ENCODE measurements around the gene HEMGN. TPM values are rescaled to one million over a fixed set of nuclear protein-coding genes. Genes with fewer than 3 reads are reported as not detected.
"Not testable (repeated sequence)": the region's sequence is repeated elsewhere in the genome, so short reads cannot be mapped to it uniquely, and the experiment has no call there.

Gene HEMGN
- total RNA-seq, result 0.33 TPM

DNA sequence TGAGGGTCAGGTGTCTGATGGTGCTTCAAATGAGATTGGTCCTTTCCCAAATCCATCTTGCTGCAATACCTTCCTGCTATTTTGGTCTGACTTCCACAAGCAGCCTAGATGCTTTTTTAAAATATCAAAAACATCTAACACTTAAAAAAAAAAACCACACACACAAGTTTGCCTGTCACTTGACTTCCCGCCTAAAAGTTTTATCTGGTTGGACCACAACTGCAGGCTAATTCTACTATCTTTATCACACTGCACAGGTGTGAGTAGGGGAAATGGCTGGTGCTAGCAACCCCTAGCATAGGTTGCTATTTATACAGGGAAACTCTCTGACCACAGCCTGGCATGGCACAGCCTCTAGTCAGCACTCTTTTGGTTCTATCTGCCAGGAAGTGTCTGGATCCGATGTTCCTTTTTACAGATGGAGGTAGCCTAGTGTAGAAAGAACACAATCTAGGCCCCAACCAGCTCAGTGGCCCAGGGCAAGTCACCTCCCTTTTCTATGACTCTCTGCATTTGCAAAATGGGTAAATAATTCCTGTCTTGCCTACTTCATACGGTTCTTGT is at the start of gene HEMGN:
HEMGN (minus strand) TSS at position 92 of the 564 bp plus-strand sequence; CDS start at position 56, 36 bp downstream.
- no peak for DNase-seq (ENCODE audit: low spot score)

DNA sequence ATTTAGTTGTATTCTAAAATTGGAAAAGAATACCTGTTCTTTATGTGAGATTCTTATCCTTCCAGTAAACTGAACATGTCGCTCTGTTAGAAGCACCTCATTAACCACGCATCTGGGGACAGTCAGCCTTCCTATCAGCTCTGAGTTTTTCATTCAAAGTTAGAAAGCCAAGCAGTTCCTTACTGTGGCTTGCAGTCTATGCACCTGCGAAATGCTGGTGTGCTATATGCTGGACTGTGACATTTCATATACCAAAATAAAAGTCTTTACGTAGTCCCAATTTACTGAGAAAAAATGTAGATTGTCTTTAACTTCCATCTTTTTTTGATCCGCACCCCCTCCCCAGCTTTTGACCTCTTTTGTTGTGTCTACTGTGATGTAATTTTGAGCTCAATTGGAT is 49.5 kb upstream of the HEMGN start:
- no peak for ATAC-seq
- DNase-seq (ENCODE audit: low spot score), result no peak

More for the DNA sequence above, at the start of gene HEMGN:
- ATAC-seq, result no peak

DNA sequence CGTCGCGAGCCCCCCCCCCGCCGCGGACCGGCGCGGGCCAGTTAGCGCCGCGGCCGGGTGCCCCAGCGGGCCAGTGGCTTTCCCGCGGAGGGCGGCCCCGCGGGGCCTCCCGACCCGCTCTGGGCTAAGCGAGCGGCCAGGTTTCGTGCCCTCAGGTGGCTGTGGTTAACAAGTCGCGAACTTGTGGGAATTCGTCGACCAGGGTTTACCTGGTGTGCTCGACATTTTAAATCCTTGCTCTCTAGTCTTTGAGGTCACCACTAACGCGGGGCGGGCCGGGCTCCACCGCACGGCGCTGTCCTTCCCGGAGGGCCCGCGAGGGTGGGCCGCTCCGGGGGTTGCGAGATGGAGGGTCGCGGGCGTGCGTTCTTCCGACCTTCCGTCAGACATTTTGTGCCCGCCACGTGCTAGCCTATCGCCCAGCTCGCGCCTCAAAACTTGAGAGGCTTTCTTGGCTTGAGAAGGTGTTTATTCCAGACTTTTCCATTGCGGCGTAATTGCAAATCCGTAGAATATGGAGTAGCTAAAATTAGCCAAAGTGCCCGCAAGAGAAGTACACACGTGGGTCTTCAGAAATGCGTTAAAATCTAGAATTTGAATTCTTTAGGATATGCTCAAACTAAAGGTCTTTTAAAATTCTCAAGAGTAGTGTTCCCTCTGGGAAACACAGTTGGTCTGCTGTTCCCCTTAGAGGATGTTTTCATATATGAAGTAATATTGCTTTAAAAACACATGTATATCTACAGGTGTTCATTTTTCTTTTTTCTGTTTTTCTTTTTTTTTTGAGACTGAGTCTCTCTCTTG is 47.3 kb upstream of the HEMGN start:
- DNase-seq (ENCODE audit: low spot score) (no peak), ATAC-seq (no peak)

- peak; percentile 61 for ATAC-seq
- peak; percentile 86 for DNase-seq (ENCODE audit: low spot score)
Observed at GRCh38 chr9:97984188-97985057, 46.5 kb upstream of the HEMGN start.

GRCh38 chr9:97983589-97984187 is 45.7 kb upstream of the HEMGN start:
- ATAC-seq, result peak; percentile 60
- no peak for DNase-seq (ENCODE audit: low spot score)

DNA sequence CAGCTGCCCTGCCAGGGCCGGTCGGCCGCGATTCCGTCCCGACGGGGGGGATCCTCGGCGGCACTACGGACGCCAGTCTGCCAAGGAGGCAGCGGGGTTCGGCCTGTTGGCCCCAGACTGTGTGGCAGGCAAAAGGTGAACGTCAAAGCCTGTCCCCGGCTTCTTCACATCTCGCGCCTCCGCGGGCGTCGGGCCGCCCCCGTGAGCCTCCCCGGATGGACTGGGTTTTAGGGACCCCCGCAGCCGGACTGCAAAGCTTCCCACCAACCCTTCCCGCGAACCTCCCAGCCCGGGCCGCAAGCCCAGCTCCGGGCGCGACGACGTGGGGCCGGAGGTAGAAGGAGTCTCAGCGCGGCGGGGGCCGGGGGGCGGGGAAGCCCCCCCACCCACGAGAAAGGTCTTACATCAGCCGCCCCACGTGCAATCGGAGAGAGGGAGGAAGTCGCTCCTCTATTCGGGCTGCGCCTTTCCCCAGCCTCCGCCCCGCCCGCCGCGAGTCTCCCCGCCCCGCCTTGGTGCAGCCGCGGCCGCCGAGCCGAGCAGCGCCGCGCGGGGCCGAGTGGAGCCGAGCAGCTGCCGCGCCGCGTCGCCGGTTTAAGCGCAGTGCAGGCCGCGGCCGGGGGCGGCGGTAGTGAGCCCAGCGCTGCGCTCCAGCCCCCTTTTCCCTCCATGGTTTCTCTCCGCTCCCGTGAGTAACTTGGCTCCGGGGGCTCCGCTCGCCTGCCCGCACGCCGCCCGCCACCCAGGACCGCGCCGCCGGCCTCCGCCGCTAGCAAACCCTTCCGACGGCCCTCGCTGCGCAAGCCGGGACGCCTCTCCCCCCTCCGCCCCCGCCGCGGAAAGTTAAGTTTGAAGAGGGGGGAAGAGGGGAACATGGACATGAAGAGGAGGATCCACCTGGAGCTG is 45.0 kb upstream of the HEMGN start, which contains the start of gene ANP32B:
ANP32B (plus strand) TSS at position 659 of the 906 bp plus-strand sequence; CDS start at position 874, 215 bp downstream.
- ATAC-seq, result peak; percentile 87

DNA sequence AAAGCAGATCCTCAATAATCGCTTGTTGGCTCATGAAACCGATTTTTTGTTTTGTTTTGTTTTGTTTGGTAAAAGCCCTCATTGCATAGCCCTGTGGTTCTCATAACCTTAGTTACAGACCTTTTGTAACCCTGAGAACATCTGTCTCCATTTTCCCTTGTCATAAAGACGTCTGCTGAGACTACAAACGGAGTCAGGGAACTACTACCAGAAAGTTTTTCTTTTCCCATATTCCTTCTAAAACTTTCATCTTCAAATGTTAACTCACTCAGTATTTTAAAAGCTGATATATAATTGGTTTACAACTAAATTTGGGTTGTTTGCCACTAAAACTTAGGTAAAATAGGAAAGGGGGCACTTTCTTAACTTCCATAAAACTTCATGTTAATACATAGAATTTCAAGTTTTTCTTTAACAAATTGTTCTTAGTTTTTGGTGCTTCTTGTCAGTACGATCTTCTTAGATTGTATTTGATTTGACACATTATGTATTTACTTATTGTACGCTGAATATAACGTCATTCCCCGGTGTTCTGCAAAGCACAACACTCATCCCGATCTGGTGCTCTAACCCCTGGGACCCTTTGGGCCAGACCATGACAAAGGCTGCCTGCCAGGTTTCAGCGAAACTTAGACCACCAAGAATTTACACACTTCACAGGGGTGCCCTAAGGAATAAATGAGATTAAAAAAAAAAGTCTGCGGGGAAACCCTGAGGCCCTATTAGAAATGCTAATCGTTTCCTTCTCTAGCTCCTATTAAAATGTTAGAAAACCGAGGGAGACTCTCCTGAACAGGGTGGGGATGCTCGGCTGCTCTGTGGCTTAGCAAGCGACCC is 44.1 kb upstream of the HEMGN start:
- DNase-seq (ENCODE audit: low spot score), result no peak
- no peak for ATAC-seq

More for the DNA sequence above, 45.0 kb upstream of the HEMGN start, which contains the start of gene ANP32B:
- peak; percentile 92 for DNase-seq (ENCODE audit: low spot score)

- ATAC-seq, result no peak
- DNase-seq (ENCODE audit: low spot score), result no peak
Observed at GRCh38 chr9:97980918-97981845, 43.2 kb upstream of the HEMGN start.

GRCh38 chr9:97980479-97980803 is 42.5 kb upstream of the HEMGN start:
- ATAC-seq (no peak), DNase-seq (ENCODE audit: low spot score) (no peak)

DNA sequence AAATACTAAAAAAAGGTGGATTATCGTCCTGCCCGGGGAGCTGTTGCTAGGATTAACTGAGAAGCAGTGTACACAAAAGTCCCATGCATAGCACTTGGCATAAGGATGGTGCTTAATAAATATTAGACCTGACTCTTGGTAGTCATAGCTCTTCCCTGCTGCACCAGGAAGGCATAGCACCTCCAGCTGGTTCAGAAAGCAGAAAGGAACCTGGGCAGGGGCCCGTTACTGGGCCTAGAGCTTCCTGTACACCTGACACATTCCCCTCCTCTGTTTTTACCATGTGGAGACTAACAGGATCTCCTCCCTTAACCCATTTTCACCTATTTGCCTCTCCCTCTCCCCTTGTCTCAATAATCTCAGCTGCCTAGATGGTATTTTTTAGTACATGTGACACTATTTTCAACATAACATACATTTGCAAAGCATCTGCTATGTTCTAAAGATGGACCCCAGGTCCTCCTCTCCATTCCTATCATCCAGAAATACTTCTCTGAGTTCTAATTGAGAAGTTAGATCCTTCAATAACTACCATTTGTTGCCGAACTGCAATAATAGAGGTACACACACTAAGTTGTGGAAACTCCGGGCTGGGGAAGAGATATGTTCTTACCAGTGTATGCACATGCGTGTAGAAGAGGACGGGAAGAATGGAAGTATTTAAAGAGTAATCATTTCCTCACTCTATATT is 42.0 kb upstream of the HEMGN start:
- no peak for DNase-seq (ENCODE audit: low spot score)

DNA sequence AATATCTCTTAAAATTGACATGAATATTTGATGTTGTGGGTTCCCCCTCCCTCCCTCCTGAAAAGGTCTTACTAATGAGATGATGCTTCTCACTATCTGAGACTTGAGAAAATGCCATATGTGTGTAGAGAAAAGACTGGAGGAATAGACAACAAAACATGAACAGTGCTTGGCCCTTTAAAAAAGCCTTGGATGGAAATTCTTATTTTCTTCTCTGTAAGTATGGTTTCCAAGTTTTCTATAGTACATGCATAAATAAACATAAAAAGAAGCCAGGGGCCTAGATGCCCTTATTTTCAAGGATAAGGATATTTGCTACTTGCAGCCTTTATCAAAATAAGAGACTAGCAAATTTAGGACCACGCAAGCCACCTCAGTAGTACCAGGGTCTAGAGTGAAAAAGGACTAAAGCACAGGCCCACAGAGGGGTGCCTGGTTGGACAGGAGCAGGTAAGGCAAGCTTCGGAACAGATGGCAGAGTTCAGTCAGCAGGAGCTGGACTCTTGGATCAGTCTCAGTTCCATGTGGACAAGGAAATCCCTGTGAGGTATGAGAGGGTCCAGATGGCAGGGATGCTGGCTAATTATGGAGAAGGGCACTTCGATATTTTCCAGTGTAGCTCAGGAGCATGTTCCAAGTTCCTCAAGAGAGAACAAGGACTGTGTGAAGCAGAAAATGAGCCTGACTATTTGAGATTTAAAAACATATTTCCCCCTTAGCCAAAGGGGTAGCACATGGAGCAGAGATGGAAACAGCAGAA is 40.6 kb upstream of the HEMGN start:
- ATAC-seq (no peak), DNase-seq (ENCODE audit: low spot score) (no peak)

More for the DNA sequence above, 42.0 kb upstream of the HEMGN start:
- no peak for ATAC-seq

DNA sequence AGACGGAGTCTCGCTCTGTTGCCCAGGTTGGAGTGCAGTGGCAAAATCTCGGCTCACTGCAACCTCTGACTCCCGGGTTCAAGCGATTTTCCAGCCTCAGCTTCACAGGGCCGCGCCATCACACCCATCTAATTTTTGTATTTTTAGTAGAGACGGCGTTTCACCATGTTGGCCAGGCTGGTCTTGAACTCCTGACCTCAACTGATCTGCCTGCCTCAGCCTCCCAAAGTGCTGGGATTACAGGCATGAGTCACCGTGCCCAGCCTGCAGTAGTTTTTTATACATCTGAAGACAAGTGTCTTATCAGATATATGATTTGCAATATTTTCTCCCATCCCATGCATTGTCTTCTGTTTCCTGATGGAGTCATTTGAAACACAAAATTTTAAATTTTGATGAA is 38.7 kb upstream of the HEMGN start:
- DNase-seq (ENCODE audit: low spot score), result not testable (repeated sequence)

DNA sequence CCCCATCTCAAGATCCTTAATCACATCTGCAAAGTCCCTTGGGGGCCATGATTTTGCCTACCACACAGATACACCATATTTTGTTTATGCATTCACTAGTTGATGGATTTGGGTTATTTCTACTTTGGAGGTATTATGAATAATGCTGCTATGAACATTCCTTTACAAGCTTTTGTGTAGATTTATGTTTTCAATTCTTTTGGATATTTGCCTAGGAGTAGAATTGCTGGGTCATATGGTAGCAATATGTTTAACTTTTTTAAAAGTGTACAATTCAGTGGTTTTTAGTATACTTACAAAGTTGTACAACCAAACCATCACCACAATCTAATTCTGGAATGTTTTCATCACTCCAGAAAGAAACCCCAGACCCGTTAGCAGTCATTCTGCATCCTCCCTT is 37.4 kb upstream of the HEMGN start:
- no peak for DNase-seq (ENCODE audit: low spot score)
- ATAC-seq, result no peak

More for the DNA sequence above, 38.7 kb upstream of the HEMGN start:
- not testable (repeated sequence) for ATAC-seq

- ATAC-seq, result no peak
Observed at GRCh38 chr9:97972753-97973152, 34.8 kb upstream of the HEMGN start.

GRCh38 chr9:97970165-97970564 is 32.2 kb upstream of the HEMGN start:
- DNase-seq (ENCODE audit: low spot score), result no peak
- no peak for ATAC-seq

More at GRCh38 chr9:97972753-97973152, 34.8 kb upstream of the HEMGN start:
- DNase-seq (ENCODE audit: low spot score), result no peak

- no peak for DNase-seq (ENCODE audit: low spot score)
- ATAC-seq, result no peak
Observed at GRCh38 chr9:97969014-97969413, 31.0 kb upstream of the HEMGN start.
